ENCODE results near the gene CPNE5.
A peak's percentile ranks its signal among the peaks of the same experiment; 100 is the strongest.

CPNE5 gene

DNA sequence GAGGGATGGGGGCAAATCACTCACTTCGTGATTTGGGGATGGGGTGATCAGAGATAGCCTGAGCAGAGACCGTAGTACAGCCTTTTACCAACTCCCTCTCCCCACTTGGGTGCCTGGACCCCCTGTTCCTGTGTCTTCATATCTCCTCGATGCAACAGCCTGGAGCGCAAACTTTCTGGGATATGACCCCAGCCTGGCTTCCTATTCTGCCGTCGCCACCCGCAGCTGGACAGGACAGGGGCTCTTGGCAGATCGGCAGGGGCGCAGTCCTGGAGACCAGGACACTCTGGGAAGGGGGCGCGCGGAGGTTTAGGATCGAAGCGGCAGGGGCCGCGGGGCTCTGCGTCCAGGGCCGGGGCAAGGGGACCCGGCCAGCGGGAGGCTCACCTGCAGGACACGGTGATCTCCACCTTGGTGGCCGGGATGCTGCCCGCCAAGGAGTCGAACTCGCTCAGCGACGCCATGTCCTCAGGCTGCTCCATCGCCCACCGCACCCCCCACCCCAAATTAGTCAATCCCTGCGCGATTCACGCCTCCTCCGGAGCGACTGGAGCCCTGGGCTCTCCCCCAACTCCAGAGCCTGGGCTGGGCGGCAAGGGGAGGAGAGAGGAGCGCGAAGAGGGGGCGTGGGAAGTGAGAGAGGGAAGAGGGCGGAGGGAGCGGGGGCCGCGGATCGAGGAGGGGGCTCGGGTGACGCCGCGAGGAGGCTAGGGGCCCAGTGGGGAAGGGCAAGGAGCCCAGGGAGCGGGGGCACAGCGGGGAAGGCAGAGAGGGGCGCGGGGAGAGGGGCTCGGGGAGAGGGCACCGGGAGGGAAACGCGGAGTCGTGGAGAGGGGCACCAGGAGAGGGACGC is at the start of gene CPNE5:
CPNE5 (minus strand) TSS at position 549 of the 853 bp plus-strand sequence; CDS start at position 482, 67 bp downstream.
- no peak for DNase-seq (ENCODE audit: low read depth in 2 of 3, low spot score in 2 of 3)

GRCh38 chr6:36888115-36888643 is 48.9 kb upstream of the CPNE5 start:
- DNase-seq (ENCODE audit: low read depth in 2 of 3, low spot score in 2 of 3): no peak

DNA sequence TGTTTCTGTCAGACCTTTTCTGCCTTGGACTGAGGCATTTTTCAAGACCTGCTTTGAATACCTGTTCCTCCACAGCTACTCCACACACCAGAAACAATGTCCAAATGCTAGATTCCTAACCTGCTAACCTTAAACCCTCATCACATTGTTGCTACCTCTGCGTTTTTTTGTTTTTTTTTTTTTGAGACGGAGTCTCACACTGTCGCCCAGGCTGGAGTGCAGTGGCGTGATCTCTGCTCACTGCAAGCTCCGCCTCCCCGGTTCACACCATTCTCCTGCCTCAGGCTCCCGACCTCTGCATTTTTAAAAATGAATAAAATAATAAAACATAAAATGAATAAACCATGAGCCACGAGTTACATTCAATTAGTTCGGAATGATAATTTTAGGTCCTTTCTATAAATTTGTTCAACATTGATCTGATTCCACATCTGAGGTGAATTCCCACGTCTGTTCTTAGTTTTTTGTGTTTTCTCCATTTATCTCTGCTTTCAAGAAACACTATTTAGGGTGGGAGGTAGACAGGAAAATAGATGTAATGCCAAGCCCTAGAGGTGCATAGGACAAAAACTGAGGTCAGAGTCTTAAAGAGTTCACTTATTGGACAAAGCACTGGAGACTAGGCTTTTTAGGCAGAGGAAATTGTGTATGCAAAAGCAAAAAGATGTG is 47.8 kb upstream of the CPNE5 start:
- DNase-seq (ENCODE audit: low read depth in 2 of 3, low spot score in 2 of 3): no peak

GRCh38 chr6:36885461-36886401 is 46.5 kb upstream of the CPNE5 start, which contains the start of gene C6orf89:
C6orf89 (plus strand) TSS chr6:36885952; CDS start chr6:36899445, 13,493 bp downstream.
- peak; percentile 84 to 91 (median 88) for DNase-seq (ENCODE audit: low read depth in 2 of 3, low spot score in 2 of 3)

DNA sequence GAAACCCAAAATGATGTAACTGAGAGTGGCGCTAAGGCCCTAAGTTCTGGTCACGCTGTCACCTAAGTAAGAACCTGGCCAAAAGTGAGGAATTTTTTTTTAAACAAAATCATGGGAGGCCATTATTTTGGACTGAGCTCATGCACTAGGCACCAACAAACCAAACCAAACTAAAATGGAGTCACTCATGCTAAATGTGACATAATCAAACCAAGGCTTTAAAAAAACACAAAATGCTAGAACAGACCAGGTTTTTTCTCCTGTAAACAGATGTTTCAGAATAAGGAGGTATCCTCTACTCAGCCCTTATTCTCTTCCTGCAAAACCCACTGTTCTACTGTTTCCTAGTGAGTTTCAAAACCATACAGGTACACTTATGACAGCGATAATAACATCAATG is 45.4 kb upstream of the CPNE5 start:
- DNase-seq (ENCODE audit: low read depth in 2 of 3, low spot score in 2 of 3): no peak

- no peak for DNase-seq (ENCODE audit: low read depth in 2 of 3, low spot score in 2 of 3)
Measured at GRCh38 chr6:36875250-36875633, 36.0 kb upstream of the CPNE5 start.

- DNase-seq (ENCODE audit: low read depth in 2 of 3, low spot score in 2 of 3): peak; percentile 63 to 77 (median 75)
Measured at GRCh38 chr6:36874443-36875249, 35.4 kb upstream of the CPNE5 start, which contains the start of gene PPIL1. PPIL1 (minus strand) TSS chr6:36874803; CDS start chr6:36874772, 31 bp downstream.

DNA sequence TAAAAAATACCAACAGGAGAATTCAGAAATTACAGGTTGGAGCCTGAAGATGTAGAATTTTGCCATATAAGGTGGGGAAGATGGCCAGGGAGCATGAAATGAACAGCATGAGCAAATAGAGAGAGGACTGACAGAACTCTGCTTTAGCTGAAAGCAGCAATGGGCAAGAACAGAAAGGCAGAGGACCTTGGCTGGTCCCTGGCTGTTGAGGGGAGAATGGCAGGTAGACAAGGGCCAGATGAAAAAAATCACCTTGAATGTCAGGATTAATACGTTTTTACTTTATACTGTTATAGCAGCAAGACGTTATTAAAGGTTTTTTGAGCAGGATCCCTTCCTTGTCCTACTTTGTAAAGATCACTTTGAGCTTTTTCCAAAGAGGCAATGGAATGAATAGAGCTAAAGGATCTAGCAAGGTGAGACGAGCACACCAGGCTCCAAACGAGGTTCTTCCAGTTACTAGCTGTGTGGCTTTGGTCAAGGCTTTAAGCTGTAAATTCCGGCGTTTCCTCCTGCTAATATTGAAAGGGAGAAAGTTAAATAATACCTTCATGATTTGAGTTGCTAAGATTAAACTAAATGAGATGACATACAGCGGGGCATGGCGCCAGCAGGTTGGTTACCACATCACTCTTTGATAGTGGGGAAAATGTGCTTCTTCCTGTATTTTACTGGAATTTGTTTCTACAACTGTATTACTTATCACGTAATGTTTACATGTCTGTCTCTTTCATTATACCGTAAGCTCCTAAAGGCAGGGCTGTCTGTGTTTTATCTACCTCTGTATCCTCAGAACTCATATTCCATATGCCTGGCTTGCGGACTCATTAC is 34.6 kb upstream of the CPNE5 start:
- no peak for DNase-seq (ENCODE audit: low read depth in 2 of 3, low spot score in 2 of 3)

DNA sequence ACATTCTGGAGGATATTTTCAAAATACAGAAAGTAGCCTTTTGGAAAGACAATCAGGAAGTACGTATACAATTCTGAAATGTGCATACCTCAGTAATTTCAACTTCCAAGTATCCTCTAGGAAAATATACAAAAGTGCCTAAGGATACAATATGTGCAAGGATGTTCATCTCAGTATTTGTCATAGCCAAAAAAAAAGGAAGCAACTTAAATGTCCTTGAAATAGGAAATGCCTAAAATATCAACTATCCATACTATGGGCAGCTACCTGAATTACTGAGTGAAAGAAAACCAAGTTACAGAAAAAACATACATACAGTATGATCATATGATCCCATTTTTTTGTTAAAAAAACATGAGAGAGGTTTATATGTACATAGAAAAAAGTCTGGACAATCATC is 33.9 kb upstream of the CPNE5 start:
- DNase-seq (ENCODE audit: low read depth in 2 of 3, low spot score in 2 of 3): no peak

DNA sequence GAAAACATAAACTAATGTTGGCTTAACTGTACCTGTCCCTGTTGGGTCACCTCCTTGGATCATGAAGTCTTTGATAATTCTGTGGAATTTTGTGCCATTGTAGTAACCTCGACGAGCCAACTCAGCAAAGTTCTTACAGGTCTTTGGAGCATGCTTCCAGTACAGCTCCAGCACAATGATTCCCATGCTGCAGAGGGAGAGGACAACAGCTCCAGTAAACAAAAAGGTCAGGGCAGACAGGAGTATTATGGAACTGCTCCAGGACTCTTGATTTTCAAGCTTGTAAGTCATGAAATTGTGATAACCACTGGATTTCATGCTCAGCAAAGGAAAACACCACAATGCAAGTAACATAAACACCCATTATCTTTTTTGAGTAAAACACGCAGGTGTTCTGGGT is 32.4 kb upstream of the CPNE5 start:
- no peak for DNase-seq (ENCODE audit: low read depth in 2 of 3, low spot score in 2 of 3)

- DNase-seq (ENCODE audit: low read depth in 2 of 3, low spot score in 2 of 3): no peak
Measured at GRCh38 chr6:36867471-36868224, 28.4 kb upstream of the CPNE5 start.

GRCh38 chr6:36865835-36866234 is 26.6 kb upstream of the CPNE5 start:
- no peak for DNase-seq (ENCODE audit: low read depth in 2 of 3, low spot score in 2 of 3)

GRCh38 chr6:36863670-36864540 is 24.7 kb upstream of the CPNE5 start:
- no peak for DNase-seq (ENCODE audit: low read depth in 2 of 3, low spot score in 2 of 3)

GRCh38 chr6:36862848-36863382 is 23.7 kb upstream of the CPNE5 start:
- no peak for DNase-seq (ENCODE audit: low read depth in 2 of 3, low spot score in 2 of 3)

DNA sequence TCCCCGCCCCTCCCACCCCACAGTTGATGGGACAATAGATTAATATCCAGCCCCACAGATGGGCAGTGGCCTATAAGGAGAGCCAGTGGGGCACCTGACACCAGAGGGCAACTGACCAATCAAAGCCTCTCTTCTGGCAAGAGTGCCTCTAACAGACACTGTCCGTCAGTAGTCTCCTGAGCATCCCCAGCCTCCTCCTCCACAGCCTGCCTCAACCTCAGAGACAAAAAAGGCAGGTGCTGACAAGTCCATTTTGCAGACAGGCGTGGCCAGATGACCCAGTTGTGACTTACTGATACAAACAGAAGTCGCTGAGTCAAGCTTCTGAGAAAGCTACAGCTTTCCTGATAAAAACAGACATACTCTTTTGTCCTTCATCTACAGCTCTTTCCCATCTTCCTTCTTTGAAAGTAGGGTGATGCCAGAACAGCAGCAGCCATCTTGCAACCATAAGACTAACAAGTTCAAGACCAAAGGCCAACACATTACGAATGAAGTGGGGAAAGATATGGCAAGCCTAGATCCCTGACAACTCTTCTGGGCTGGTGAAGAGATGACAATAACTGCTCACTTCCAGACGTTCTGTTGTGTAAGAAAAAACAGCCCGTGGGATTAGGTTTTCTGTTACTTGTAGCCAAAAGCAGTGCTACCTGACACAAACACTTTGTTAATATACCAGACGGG is 23.1 kb upstream of the CPNE5 start:
- DNase-seq (ENCODE audit: low read depth in 2 of 3, low spot score in 2 of 3): no peak

GRCh38 chr6:36860126-36860525 is 20.9 kb upstream of the CPNE5 start:
- no peak for DNase-seq (ENCODE audit: low read depth in 2 of 3, low spot score in 2 of 3)
